KMS-11 (cell line): ENCODE measurements around the gene IPPK.

Source experiments
- H2AFZ ChIP-seq: fragments of 200-600 bp; sonication (generic); 2 replicates; pipeline ENCODE4 v1.6.1; 2016; ENCODE audit warnings: antibody characterized with exemption, mixed run types, low read depth
- H3K27ac ChIP-seq: fragments of 200-600 bp; sonication (generic); 2 replicates; pipeline ENCODE4 v1.6.1; 2016; ENCODE audit warnings: mild to moderate bottlenecking, mixed run types
- H3K27me3 ChIP-seq: fragments of 200-600 bp; sonication (generic); 2 replicates; pipeline ENCODE4 v1.6.1; 2017; ENCODE audit warnings: mild to moderate bottlenecking, low read depth, mixed run types, moderate library complexity; ENCODE audit not compliant: insufficient read depth
- H3K36me3 ChIP-seq: fragments of 200-600 bp; sonication (generic); 2 replicates; pipeline ENCODE4 v1.6.1; 2017; ENCODE audit warnings: mild to moderate bottlenecking, mixed run types; ENCODE audit not compliant: insufficient read depth
- H3K4me1 ChIP-seq: fragments of 200-600 bp; sonication (generic); 2 replicates; pipeline ENCODE4 v1.6.1; 2016; ENCODE audit warnings: mild to moderate bottlenecking, low read depth, mixed run types; ENCODE audit not compliant: poor library complexity, severe bottlenecking
- H3K4me2 ChIP-seq: fragments of 200-600 bp; sonication (generic); 2 replicates; pipeline ENCODE4 v1.7.0; 2016; ENCODE audit warnings: mild to moderate bottlenecking, mixed run types
- H3K4me3 ChIP-seq: fragments of 200-600 bp; sonication (generic); IDR thresholded peaks from 2 replicates; pipeline ENCODE4 v1.6.1; 2017; ENCODE audit warnings: low read depth, low read length, mixed read lengths; ENCODE audit not compliant: insufficient read depth
- H3K79me2 ChIP-seq: fragments of 200-600 bp; sonication (generic); 2 replicates; pipeline ENCODE4 v1.6.1; 2016; ENCODE audit warnings: low read depth, mixed run types; ENCODE audit not compliant: insufficient read depth
- H3K9ac ChIP-seq: fragments of 200-600 bp; sonication (generic); 2 replicates; pipeline ENCODE4 v1.6.1; 2016; ENCODE audit warnings: mild to moderate bottlenecking, mixed run types
- H4K20me1 ChIP-seq: fragments of 200-600 bp; sonication (generic); 2 replicates; pipeline ENCODE4 v1.6.1; 2016; ENCODE audit warnings: mild to moderate bottlenecking, mixed run types; ENCODE audit not compliant: insufficient read depth
- CTCF ChIP-seq: fragments of 200-600 bp; sonication (generic); conservative IDR thresholded peaks from 2 replicates; pipeline ENCODE4 v1.6.1; 2017; ENCODE audit warnings: low read depth, mild to moderate bottlenecking, antibody characterized with exemption, low read length, moderate library complexity, mixed read lengths

IPPK gene

GRCh38 chr9:92637326-92637725 is 32.6 kb downstream of the IPPK start:
- no peak overlapping the region for H3K9ac ChIP-seq
- no peaks in the 10 kb centered on the region for H3K27me3 ChIP-seq
- H2AFZ ChIP-seq = no peak overlapping the region
- no peaks in the 10 kb centered on the region for H3K36me3 ChIP-seq
- H4K20me1 ChIP-seq = no peaks in the 10 kb centered on the region
- H3K4me2 ChIP-seq = no peak overlapping the region
- no peak overlapping the region for H3K4me3 ChIP-seq
- no peak overlapping the region for H3K27ac ChIP-seq
- no peaks in the 10 kb centered on the region for H3K79me2 ChIP-seq
- H3K4me1 ChIP-seq = peaks cover 2% of the 10 kb centered on the region
- TF ChIP-seq CTCF = no peak

GRCh38 chr9:92636627-92637026 is 33.3 kb downstream of the IPPK start:
- no peaks in the 10 kb centered on the region for H3K79me2 ChIP-seq
- no peak overlapping the region for H3K4me2 ChIP-seq
- H3K4me3 ChIP-seq = no peak overlapping the region
- peaks cover 2% of the 10 kb centered on the region for H3K4me1 ChIP-seq
- peaks cover 4% of the 10 kb centered on the region; the same call in 1 of the 2 replicates for H3K36me3 ChIP-seq
- H3K9ac ChIP-seq = no peak overlapping the region
- no peak overlapping the region for H2AFZ ChIP-seq
- H4K20me1 ChIP-seq = no peaks in the 10 kb centered on the region
- no peaks in the 10 kb centered on the region for H3K27me3 ChIP-seq
- 0 out of 2 replicates have a peak, but pooled peaks have one; percentile 17 for TF ChIP-seq CTCF
- no peak overlapping the region for H3K27ac ChIP-seq

GRCh38 chr9:92635760-92636159 is 34.2 kb downstream of the IPPK start:
- no peaks in the 10 kb centered on the region for H3K27me3 ChIP-seq
- H2AFZ ChIP-seq = no peak overlapping the region
- H3K4me3 ChIP-seq = no peak overlapping the region
- peaks cover 2% of the 10 kb centered on the region for H3K4me1 ChIP-seq
- no peak overlapping the region for H3K27ac ChIP-seq
- no peaks in the 10 kb centered on the region for H3K79me2 ChIP-seq
- H4K20me1 ChIP-seq = no peaks in the 10 kb centered on the region
- H3K4me2 ChIP-seq = no peak overlapping the region
- H3K36me3 ChIP-seq = peaks cover 4% of the 10 kb centered on the region; the same call in 1 of the 2 replicates
- no peak overlapping the region for H3K9ac ChIP-seq
- TF ChIP-seq CTCF = no peak

- Histone ChIP-seq H3K4me2 (no peak overlapping the region; the same call in 1 of the 2 replicates), H3K4me3 (no peak overlapping the region), H3K9ac (no peak overlapping the region), H3K27me3 (no peaks in the 10 kb centered on the region), H4K20me1 (no peaks in the 10 kb centered on the region), H2AFZ (no peak overlapping the region), H3K27ac (no peak overlapping the region), H3K79me2 (no peaks in the 10 kb centered on the region), H3K4me1 (peaks cover 2% of the 10 kb centered on the region), H3K36me3 (peaks cover 4% of the 10 kb centered on the region; the same call in 1 of the 2 replicates)
- peak; percentile 92 for TF ChIP-seq CTCF
Observed at GRCh38 chr9:92634712-92635605, 35.0 kb downstream of the IPPK start.
